ENCODE measurements around the gene CEP152. TPM values are rescaled to one million over a fixed set of nuclear protein-coding genes. Genes with fewer than 3 reads are reported as not detected.
A peak's percentile ranks its signal among the peaks of the same experiment; 100 is the strongest.

The CEP152 gene
- total RNA-seq, 4 donors from 2014 or later: 2.7 to 10.1 (median 3.9) TPM

GRCh38 chr15:48811325-48811958, 573 bp upstream of the CEP152 start:
- no peak for TF ChIP-seq EP300 (IDR thresholded peaks at IDR 0.05)
- TF ChIP-seq POLR2A (IDR thresholded peaks at IDR 0.05; ENCODE audit: low read depth): no peak
- TF ChIP-seq CTCF (IDR thresholded peaks at IDR 0.05): no peak
- TF ChIP-seq POLR2AphosphoS5 (IDR thresholded peaks at IDR 0.05): no peak
- Histone ChIP-seq H3K27ac (replicated peaks in 1 of 4) (peak overlapping the region in 1 of 4 donors; percentile 69), H3K9me3 (no peaks in the 10 kb centered on the region), H3K4me1 (peaks cover 4 to 19% (median 16%) of the 10 kb centered on the region in 4 donors), H3K36me3 (no peaks in the 10 kb centered on the region), H3K4me3 (peak overlapping the region; percentile 66 to 90 (median 81)), H3K27me3 (peaks cover 0 to 6% (median 0%) of the 10 kb centered on the region in 4 donors)
- no peak for DNase-seq (ENCODE audit: extremely low spot score)
- WGBS: 19% methylated on average over 18 of the region's 25 CpGs
- intact Hi-C loops (cut with DNase I): no loop called here

- no peak overlapping the region for H3K4me3 ChIP-seq
- H3K9me3 ChIP-seq: no peaks in the 10 kb centered on the region
- no peak overlapping the region for H3K27ac ChIP-seq (replicated peaks in 1 of 4)
- peaks cover 0 to 23% (median 15%) of the 10 kb centered on the region in 4 donors for H3K4me1 ChIP-seq
- intact Hi-C loops (cut with DNase I): loop anchor here (10.0 kb wide), 2 partner anchors 161 to 441 kb away; partner anchors contain the start of gene FBN1
- H3K36me3 ChIP-seq: no peaks in the 10 kb centered on the region
- 59% methylated on average over 2 of the region's 2 CpGs for WGBS
- H3K27me3 ChIP-seq: peaks cover 0 to 6% (median 0%) of the 10 kb centered on the region in 4 donors
- DNase-seq (ENCODE audit: extremely low spot score): no peak
- no peak for TF ChIP-seq EP300 (IDR thresholded peaks at IDR 0.05)
- TF ChIP-seq POLR2AphosphoS5 (IDR thresholded peaks at IDR 0.05): no peak
- no peak for TF ChIP-seq POLR2A (IDR thresholded peaks at IDR 0.05; ENCODE audit: low read depth)
- TF ChIP-seq CTCF (IDR thresholded peaks at IDR 0.05): no peak
Observed at GRCh38 chr15:48806151-48806550, 4.7 kb downstream of the CEP152 start.

GRCh38 chr15:48805591-48805990, 5.3 kb downstream of the CEP152 start:
- no peak overlapping the region for H3K27ac ChIP-seq (replicated peaks in 1 of 4)
- no peak overlapping the region for H3K4me3 ChIP-seq
- H3K4me1 ChIP-seq: peaks cover 0 to 23% (median 16%) of the 10 kb centered on the region in 4 donors
- 44% methylated on average over 2 of the region's 2 CpGs for WGBS
- intact Hi-C loops (cut with DNase I): loop anchor here (10.0 kb wide), 2 partner anchors 161 to 441 kb away; partner anchors contain the start of gene FBN1
- H3K27me3 ChIP-seq: peaks cover 0 to under 1% (median 0%) of the 10 kb centered on the region in 4 donors
- TF ChIP-seq CTCF (IDR thresholded peaks at IDR 0.05): no peak
- TF ChIP-seq EP300 (IDR thresholded peaks at IDR 0.05): no peak
- TF ChIP-seq POLR2AphosphoS5 (IDR thresholded peaks at IDR 0.05): no peak
- H3K36me3 ChIP-seq: no peaks in the 10 kb centered on the region
- no peak for DNase-seq (ENCODE audit: extremely low spot score)
- H3K9me3 ChIP-seq: no peaks in the 10 kb centered on the region

- TF ChIP-seq CTCF (IDR thresholded peaks at IDR 0.05): no peak
- TF ChIP-seq POLR2AphosphoS5 (IDR thresholded peaks at IDR 0.05): no peak
- TF ChIP-seq POLR2A (IDR thresholded peaks at IDR 0.05; ENCODE audit: low read depth): no peak
- TF ChIP-seq EP300 (IDR thresholded peaks at IDR 0.05): no peak
- 80% methylated on average over 2 of the region's 2 CpGs for WGBS
- no peaks in the 10 kb centered on the region for H3K36me3 ChIP-seq
Observed at GRCh38 chr15:48803877-48804276, 7.0 kb downstream of the CEP152 start.

More at GRCh38 chr15:48803877-48804276, 7.0 kb downstream of the CEP152 start:
- no peak overlapping the region for H3K4me3 ChIP-seq
- H3K9me3 ChIP-seq: no peaks in the 10 kb centered on the region
- H3K27me3 ChIP-seq: no peaks in the 10 kb centered on the region
- H3K27ac ChIP-seq (replicated peaks in 1 of 4): no peak overlapping the region
- DNase-seq (ENCODE audit: extremely low spot score): no peak
- intact Hi-C loops (cut with DNase I): loop anchor here (10.0 kb wide), 2 partner anchors 159 to 439 kb away; partner anchors contain the start of gene FBN1
- peaks cover 0 to 16% (median 9%) of the 10 kb centered on the region in 4 donors for H3K4me1 ChIP-seq

Data from esophagus muscularis mucosa (tissue), 4 donors.